Astrocyte of the spinal cord (primary cell): ENCODE measurements around the gene ARAP3.

Experiments used
- DNase-seq: peaks from one replicate; pipeline ENCODE4 v3.0.0; 2011; ENCODE audit warnings: low read depth, low spot score
- H3K4me3 ChIP-seq: 2 replicates; pipeline ENCODE4 v1.5.1; 2011; ENCODE audit warnings: low read depth, mild to moderate bottlenecking, low read length, moderate library complexity
- CTCF ChIP-seq: IDR thresholded peaks from 2 replicates; pipeline ENCODE4 v1.5.1; 2012; ENCODE audit warnings: low read depth, mild to moderate bottlenecking, low read length, inconsistent platforms
- in situ Hi-C: cut with HindIII; loops from 2 replicates; pipeline ENCODE4 v1.10.0; 2017; ENCODE audit warnings: low sequenced_read_pairs

ARAP3 gene

GRCh38 chr5:141623611-141624010 lies 58.4 kb downstream of the ARAP3 start:
- TF ChIP-seq CTCF: no peak
- H3K4me3 ChIP-seq: no peak overlapping the region
- in situ Hi-C loops: no loop called here
- DNase-seq: no peak

GRCh38 chr5:141623186-141623585 lies 58.8 kb downstream of the ARAP3 start:
- TF ChIP-seq CTCF: no peak

GRCh38 chr5:141618804-141619554 lies 63.1 kb downstream of the ARAP3 start, which contains the start of gene DIAPH1:
Gene DIAPH1 (minus strand): TSS chr5:141619000. CDS start chr5:141618914, 86 bp downstream.
- peak; percentile 94 for TF ChIP-seq CTCF
- in situ Hi-C loops: no loop called here
- peak within 1 kb of the TSS; percentile 84 for H3K4me3 ChIP-seq
- DNase-seq: peak; percentile 98

More at GRCh38 chr5:141623186-141623585, 58.8 kb downstream of the ARAP3 start:
- no peak overlapping the region for H3K4me3 ChIP-seq
- no peak for DNase-seq
- in situ Hi-C loops: no loop called here

- peak overlapping the region; percentile 84 for H3K4me3 ChIP-seq
- peak; percentile 32 for DNase-seq
- in situ Hi-C loops: no loop called here
- no peak for TF ChIP-seq CTCF
Observed at GRCh38 chr5:141618030-141618803, 63.8 kb downstream of the ARAP3 start.

GRCh38 chr5:141617682-141618029 lies 64.4 kb downstream of the ARAP3 start:
- in situ Hi-C loops: no loop called here
- no peak for TF ChIP-seq CTCF

GRCh38 chr5:141617128-141617527 lies 64.9 kb downstream of the ARAP3 start:
- TF ChIP-seq CTCF: no peak
- in situ Hi-C loops: no loop called here
- no peak overlapping the region for H3K4me3 ChIP-seq

More at GRCh38 chr5:141617682-141618029, 64.4 kb downstream of the ARAP3 start:
- H3K4me3 ChIP-seq: peak overlapping the region; percentile 84
- DNase-seq: peak; percentile 19

More at GRCh38 chr5:141617128-141617527, 64.9 kb downstream of the ARAP3 start:
- no peak for DNase-seq
